Heart right ventricle (tissue), 16 donors: ENCODE results near the gene SORL1. TPM values are rescaled to one million over a fixed set of nuclear protein-coding genes. Genes with fewer than 3 reads are reported as not detected.

Experiments
- ATAC-seq, 8 donors: fragments of 200-7000 bp; cut with Tn5 transposase; one replicate each; pipeline ENCODE4 v1.9.1; 2020; ENCODE audit warnings: mild to moderate bottlenecking in 8 of 8, moderate library complexity in 8 of 8, moderate number of reproducible peaks in 1 of 8
- DNase-seq, 2 donors: peaks; one replicate each; pipeline ENCODE4 v3.0.0-alpha.2; 2020
- H3K27ac ChIP-seq, 10 donors: fragments of 200-600 bp; sonication (generic) in 2 of 10; one replicate each; pipeline versions ENCODE4 v1.5.0 to v1.8.0; 2020 to 2022; ENCODE audit warnings: mild to moderate bottlenecking in 3 of 10
- H3K27me3 ChIP-seq, 7 donors: fragments of 200-600 bp; one replicate each; pipeline ENCODE4 v1.8.0; 2021 to 2022; ENCODE audit warnings: mild to moderate bottlenecking in 2 of 7
- H3K36me3 ChIP-seq, 9 donors: fragments of 200-600 bp; sonication (generic) in 1 of 9; one replicate each; pipeline versions ENCODE4 v1.5.0 to v1.8.0; 2020 to 2022; ENCODE audit warnings: mild to moderate bottlenecking in 2 of 9
- H3K4me1 ChIP-seq, 9 donors: fragments of 200-600 bp; sonication (generic) in 1 of 9; one replicate each; pipeline versions ENCODE4 v1.5.0 to v1.8.0; 2020 to 2022; ENCODE audit warnings: mild to moderate bottlenecking in 4 of 9
- H3K4me3 ChIP-seq, 10 donors: fragments of 200-600 bp; sonication (generic) in 2 of 10; one replicate each; pipeline versions ENCODE4 v1.5.0 to v1.8.0; 2020 to 2022; ENCODE audit warnings: mild to moderate bottlenecking in 7 of 10, moderate library complexity in 2 of 10
- H3K9me3 ChIP-seq, 11 donors: fragments of 200-600 bp in 10 of 11; sonication (generic) in 2 of 11; one replicate each; pipeline versions ENCODE4 v1.5.0 to v1.8.0; 2013 to 2022; ENCODE audit warnings: mild to moderate bottlenecking in 2 of 11, control low read depth in 1 of 11, moderate library complexity in 1 of 11
- WGBS, 2 donors: extraction: QIAGEN DNeasy Blood & Tissue Kit; methylation state at CpG; one replicate each; pipeline ENCODE4 v1.1.7; 2013; ENCODE audit warnings: inconsistent platforms in 1 of 2; 5-methylcytosine and 5-hydroxymethylcytosine counted together
- intact Hi-C, 10 donors: fragments of 100-400 bp; cut with DNase I; formaldehyde crosslinking; loops; one replicate each; pipeline versions ENCODE4 v1.11.1 to v1.14.2; 2022
- polyA plus RNA-seq, 2 donors: library from polyadenylated mRNA; stranded (reverse); fragments of 200-250 nt; gene quantifications; one replicate each; pipeline ENCODE4 v1.2.3, GENCODE V29; 2013
- total RNA-seq, 10 donors: library from RNA; stranded (reverse); fragmentation: NEBNext Ultra II Directional in 3 of 10; extraction: Animal tissue kit (Norgen Biotek cat#: 25700) in 3 of 10; gene quantifications; one replicate each; pipeline versions ENCODE4 v1.2.1 to v1.2.4, GENCODE V29; 2021 to 2023
- TF ChIP-seq, protein P1 (sequence below), 9 donors: fragments of 200-600 bp; sonication (generic) in 2 of 9; IDR thresholded peaks; one replicate each; pipeline versions ENCODE4 v1.5.0 to v1.8.0; 2021 to 2022; ENCODE audit warnings: antibody characterized with exemption in 9 of 9, mild to moderate bottlenecking in 5 of 9, moderate library complexity in 1 of 9
- donor health status: Arrhythmogenic right ventricular cardiomyopathy.
- donor health status: ischemic (EF 13 %, LVEDD 7.1; RV severe dilation, severe dysfunction).
- donor health status: healthy with polysubstance abuse.
- donor health status: DM: no; HTN: yes; CAD: no.
- donor health status: DM: no; HTN: no; CAD: no.
- donor health status: ischemic (EF 25% LVEDD 6.9; RV normal size, moderate dysfunction).
- donor health status: ischemic (EF 25% LVEDD 5.7; RV mildly dilated, moderate dysfunction).
- donor health status: healthy.
- donor health status: DM: yes; HTN: yes; CAD: no.
- donor health status: Ischemic cardiomyopathy.
- donor health status: ischemic (EF 35%, LVEDD 5.7; RV mildly dilated, moderate dysfunction).
- donor health status: nonischemic (EF 11% LVEDD 7.7; RV severe dilation, severe dysfunction).
- donor health status: DM: yes; HTN: yes; CAD: no.
- donor health status: PGD.
- donor health status: ischemic (EF 29% LVEDD 5.4; RV normal size, mild dysfunction).
- donor health status: nonischemic (EF 23%, LVEDD 6.1; RV moderate dilation, normal function).

The SORL1 gene
- total and polyA plus RNA-seq, 12 donors: 0.26 to 15.1 (median 8.7) TPM

DNA sequence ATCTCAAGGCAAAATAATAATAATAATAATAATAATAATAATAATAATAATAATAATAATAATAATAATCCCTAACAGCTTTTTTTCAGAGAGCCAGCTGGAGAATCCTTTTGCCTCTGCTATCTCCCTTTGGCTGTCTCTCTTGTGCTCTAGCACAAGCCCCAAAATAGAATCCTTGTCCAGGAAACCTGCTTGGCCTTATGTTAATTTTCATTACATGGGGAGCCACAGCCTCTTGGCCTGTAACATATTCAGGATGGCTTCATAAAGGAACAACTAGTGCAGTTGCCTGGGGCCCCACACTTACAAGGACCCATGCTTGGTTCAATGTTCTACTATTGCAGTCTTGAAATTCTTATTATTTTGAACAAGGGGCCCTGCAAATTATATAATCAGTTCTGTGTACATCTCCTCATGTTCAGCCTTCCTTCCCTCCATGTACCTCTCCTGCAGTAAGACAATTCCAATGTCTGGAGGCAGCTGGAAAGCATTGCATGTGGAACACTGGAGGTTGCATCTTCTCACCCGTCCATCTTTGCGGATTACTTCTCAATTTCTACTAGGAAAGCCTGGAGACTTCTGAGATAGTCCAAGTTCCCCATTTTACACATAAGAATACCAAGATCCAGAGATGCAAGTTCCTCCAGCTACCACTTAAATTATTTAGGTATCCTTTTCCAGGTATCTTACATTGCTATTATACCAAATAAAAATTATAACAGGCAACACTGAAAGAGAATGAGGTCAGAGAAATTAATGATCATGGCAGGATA, 37.8 kb upstream of the SORL1 start:
- TF ChIP-seq, protein P1, sequence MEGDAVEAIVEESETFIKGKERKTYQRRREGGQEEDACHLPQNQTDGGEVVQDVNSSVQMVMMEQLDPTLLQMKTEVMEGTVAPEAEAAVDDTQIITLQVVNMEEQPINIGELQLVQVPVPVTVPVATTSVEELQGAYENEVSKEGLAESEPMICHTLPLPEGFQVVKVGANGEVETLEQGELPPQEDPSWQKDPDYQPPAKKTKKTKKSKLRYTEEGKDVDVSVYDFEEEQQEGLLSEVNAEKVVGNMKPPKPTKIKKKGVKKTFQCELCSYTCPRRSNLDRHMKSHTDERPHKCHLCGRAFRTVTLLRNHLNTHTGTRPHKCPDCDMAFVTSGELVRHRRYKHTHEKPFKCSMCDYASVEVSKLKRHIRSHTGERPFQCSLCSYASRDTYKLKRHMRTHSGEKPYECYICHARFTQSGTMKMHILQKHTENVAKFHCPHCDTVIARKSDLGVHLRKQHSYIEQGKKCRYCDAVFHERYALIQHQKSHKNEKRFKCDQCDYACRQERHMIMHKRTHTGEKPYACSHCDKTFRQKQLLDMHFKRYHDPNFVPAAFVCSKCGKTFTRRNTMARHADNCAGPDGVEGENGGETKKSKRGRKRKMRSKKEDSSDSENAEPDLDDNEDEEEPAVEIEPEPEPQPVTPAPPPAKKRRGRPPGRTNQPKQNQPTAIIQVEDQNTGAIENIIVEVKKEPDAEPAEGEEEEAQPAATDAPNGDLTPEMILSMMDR (IDR thresholded peaks at IDR 0.05): no peak
- Histone ChIP-seq H3K9me3 (no peaks in the 10 kb centered on the region), H3K27me3 (no peaks in the 10 kb centered on the region), H3K27ac (no peak overlapping the region), H3K4me3 (no peak overlapping the region), H3K36me3 (no peaks in the 10 kb centered on the region), H3K4me1 (peaks cover 4 to 56% (median 29%) of the 10 kb centered on the region in 9 donors)
- ATAC-seq: peak in 1 of 8 donors; percentile 44
- intact Hi-C loops: no loop called here
- no peak for DNase-seq
- WGBS, 2 donors: 90 to 91% methylated on average over 2 of the region's 2 CpGs

DNA sequence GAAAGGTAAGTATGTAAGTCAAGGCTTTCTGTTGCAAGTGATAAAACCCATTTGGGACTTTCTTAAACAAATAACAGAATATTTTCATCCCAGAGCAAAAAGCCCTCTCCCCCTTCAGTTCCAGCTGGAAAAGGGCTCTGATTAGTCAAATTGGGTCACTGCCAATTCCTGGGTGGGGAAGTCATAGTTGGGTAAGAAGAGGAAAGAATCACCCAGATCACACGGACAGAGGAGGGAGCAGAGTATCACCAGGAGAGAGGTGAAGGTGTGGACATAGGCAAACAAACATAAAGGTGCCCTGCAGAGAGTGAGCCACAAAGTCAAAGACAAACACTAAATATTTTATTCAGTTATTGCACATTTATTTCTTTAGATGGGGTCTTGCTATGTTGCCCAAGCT, 36.3 kb upstream of the SORL1 start:
- intact Hi-C loops: no loop called here
- Histone ChIP-seq H3K4me3 (no peak overlapping the region), H3K36me3 (no peaks in the 10 kb centered on the region), H3K27ac (peak overlapping the region in 1 of 10 donors; percentile 28), H3K4me1 (peaks cover 6 to 69% (median 29%) of the 10 kb centered on the region in 9 donors), H3K9me3 (no peaks in the 10 kb centered on the region), H3K27me3 (no peaks in the 10 kb centered on the region)
- 18 to 50% methylated on average over 1 of the region's 1 CpG for WGBS, 2 donors
- DNase-seq (no peak), ATAC-seq (no peak)
- TF ChIP-seq, protein P1 (IDR thresholded peaks at IDR 0.05): no peak

DNA sequence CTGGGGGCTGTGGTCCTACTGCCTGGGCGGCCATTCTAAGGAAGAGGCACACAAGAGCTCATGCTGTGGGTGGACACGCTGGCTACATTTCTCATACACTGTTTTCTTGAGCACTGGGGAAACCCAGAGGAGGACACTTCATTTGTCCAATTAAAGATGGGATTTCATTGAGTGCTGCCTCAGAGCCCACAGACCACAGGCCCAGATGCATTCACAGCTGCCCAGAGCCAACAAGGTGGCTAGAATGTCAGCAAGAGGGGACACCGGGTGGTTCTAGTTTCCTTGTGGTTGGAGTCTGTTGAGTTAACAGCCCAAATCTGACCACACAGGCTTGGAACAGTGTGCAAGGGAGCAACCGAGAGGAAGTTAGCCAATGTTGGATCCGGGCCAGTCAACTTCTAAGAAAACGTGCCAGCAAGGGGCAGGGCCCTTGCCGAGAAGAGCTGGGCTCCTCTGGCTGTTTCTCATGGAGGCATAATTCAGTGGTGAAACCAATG, 35.0 kb upstream of the SORL1 start:
- Histone ChIP-seq H3K27ac (peak overlapping the region in 8 of 10 donors; percentile 14 to 92 (median 44)), H3K4me1 (peaks cover 6 to 73% (median 29%) of the 10 kb centered on the region in 9 donors), H3K36me3 (no peaks in the 10 kb centered on the region), H3K9me3 (no peaks in the 10 kb centered on the region), H3K4me3 (no peak overlapping the region), H3K27me3 (no peaks in the 10 kb centered on the region)
- DNase-seq: peak; percentile 69 to 85
- intact Hi-C loops: no loop called here
- ATAC-seq: peak; percentile 79 to 91 (median 90)
- 21 to 23% methylated on average over 7 of the region's 7 CpGs for WGBS, 2 donors
- TF ChIP-seq, protein P1 (IDR thresholded peaks at IDR 0.05): no peak

GRCh38 chr11:121417607-121418006, 34.5 kb upstream of the SORL1 start:
- no peak overlapping the region for H3K4me3 ChIP-seq
- H3K27ac ChIP-seq: peak overlapping the region in 8 of 10 donors; percentile 14 to 92 (median 44)

More at GRCh38 chr11:121417607-121418006, 34.5 kb upstream of the SORL1 start:
- H3K36me3 ChIP-seq: no peaks in the 10 kb centered on the region
- DNase-seq: no peak
- no peaks in the 10 kb centered on the region for H3K9me3 ChIP-seq
- peaks cover 6 to 76% (median 29%) of the 10 kb centered on the region in 9 donors for H3K4me1 ChIP-seq
- intact Hi-C loops: no loop called here
- 45 to 57% methylated on average over 2 of the region's 2 CpGs for WGBS, 2 donors
- ATAC-seq: no peak
- H3K27me3 ChIP-seq: no peaks in the 10 kb centered on the region
- TF ChIP-seq, protein P1 (IDR thresholded peaks at IDR 0.05): no peak
